DND-41 (cell line): ENCODE measurements around the gene CDH23.

Experiments used
- EZH2 ChIP-seq: IDR thresholded peaks from 3 replicates; pipeline ENCODE4 v1.6.1; 2012; ENCODE audit warnings: borderline replicate concordance, low read depth, mild to moderate bottlenecking, moderate library complexity, low read length, inconsistent platforms; ENCODE audit not compliant: severe bottlenecking
- TF ChIP-seq, protein P1 (sequence below): IDR thresholded peaks from 2 replicates; pipeline ENCODE4 v1.5.1; 2012; ENCODE audit warnings: borderline replicate concordance, low read length, moderate library complexity, mild to moderate bottlenecking; ENCODE audit not compliant: poor library complexity, severe bottlenecking; ENCODE audit errors: extremely low read depth

GRCh38 chr10:71846816-71847215 is 450.1 kb downstream of the CDH23 start:
- TF ChIP-seq, protein P1, sequence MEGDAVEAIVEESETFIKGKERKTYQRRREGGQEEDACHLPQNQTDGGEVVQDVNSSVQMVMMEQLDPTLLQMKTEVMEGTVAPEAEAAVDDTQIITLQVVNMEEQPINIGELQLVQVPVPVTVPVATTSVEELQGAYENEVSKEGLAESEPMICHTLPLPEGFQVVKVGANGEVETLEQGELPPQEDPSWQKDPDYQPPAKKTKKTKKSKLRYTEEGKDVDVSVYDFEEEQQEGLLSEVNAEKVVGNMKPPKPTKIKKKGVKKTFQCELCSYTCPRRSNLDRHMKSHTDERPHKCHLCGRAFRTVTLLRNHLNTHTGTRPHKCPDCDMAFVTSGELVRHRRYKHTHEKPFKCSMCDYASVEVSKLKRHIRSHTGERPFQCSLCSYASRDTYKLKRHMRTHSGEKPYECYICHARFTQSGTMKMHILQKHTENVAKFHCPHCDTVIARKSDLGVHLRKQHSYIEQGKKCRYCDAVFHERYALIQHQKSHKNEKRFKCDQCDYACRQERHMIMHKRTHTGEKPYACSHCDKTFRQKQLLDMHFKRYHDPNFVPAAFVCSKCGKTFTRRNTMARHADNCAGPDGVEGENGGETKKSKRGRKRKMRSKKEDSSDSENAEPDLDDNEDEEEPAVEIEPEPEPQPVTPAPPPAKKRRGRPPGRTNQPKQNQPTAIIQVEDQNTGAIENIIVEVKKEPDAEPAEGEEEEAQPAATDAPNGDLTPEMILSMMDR = no peak
- no peak for TF ChIP-seq EZH2
